ENCODE measurements around the gene ARHGAP45.

- TF ChIP-seq CTCF (IDR thresholded peaks at IDR 0.05) = no peak
- no peak for TF ChIP-seq POLR2A (IDR thresholded peaks at IDR 0.05)
These were observed 37.5 kb downstream of the ARHGAP45 start for GRCh38 chr19:1104311-1105007.

Measured in body of pancreas (tissue), 4 donors.